OCI-LY3 (cell line): Measurements from ENCODE around the gene TPRG1.

ENCODE experiments used
- H2AFZ ChIP-seq: fragments of 200-600, 300-600 bp; shearing (Covaris generic); 2 replicates; pipeline ENCODE4 v1.6.0; 2014; ENCODE audit warnings: antibody characterized with exemption, low read depth, low read length
- H3K27ac ChIP-seq: fragments of 200-600, 300-600 bp; sonication (generic); 2 replicates; pipeline ENCODE4 v1.5.1; 2014; ENCODE audit warnings: mild to moderate bottlenecking, low read length, moderate library complexity, mixed read lengths
- H3K27me3 ChIP-seq: fragments of 200-600, 300-600 bp; sonication (generic); 2 replicates; pipeline ENCODE4 v1.6.1; 2014; ENCODE audit warnings: low read depth, low read length, mixed read lengths
- H3K36me3 ChIP-seq: fragments of 200-600, 300-600 bp; sonication (generic); replicated peaks from 2 replicates; pipeline ENCODE3; 2014; ENCODE audit warnings: low read depth, low read length, mixed read lengths
- H3K4me1 ChIP-seq: fragments of 300-600, 200-600 bp; sonication (generic); 2 replicates; pipeline ENCODE4 v1.6.1; 2014; ENCODE audit warnings: low read length, mixed read lengths
- H3K4me2 ChIP-seq: fragments of 200-600, 300-600 bp; sonication (generic); 2 replicates; pipeline ENCODE4 v1.6.1; 2014; ENCODE audit warnings: low read length, mixed read lengths
- H3K4me3 ChIP-seq: fragments of 300-600, 200-600 bp; sonication (generic); 2 replicates; pipeline ENCODE4 v1.5.1; 2014; ENCODE audit warnings: antibody characterized with exemption, mild to moderate bottlenecking, low read length, moderate library complexity
- H3K79me2 ChIP-seq: fragments of 300-600, 200-600 bp; shearing (Covaris generic); 2 replicates; pipeline ENCODE4 v1.6.1; 2014; ENCODE audit warnings: mild to moderate bottlenecking, low read length, mixed read lengths
- H3K9ac ChIP-seq: fragments of 300-600, 200-600 bp; shearing (Covaris generic); 2 replicates; pipeline ENCODE4 v1.6.0; 2014; ENCODE audit warnings: mild to moderate bottlenecking, low read length, moderate library complexity
- H3K9me3 ChIP-seq: fragments of 200-600, 300-600 bp; shearing (Covaris generic); 2 replicates; pipeline ENCODE4 v1.6.1; 2014; ENCODE audit warnings: low read length, mixed read lengths; ENCODE audit not compliant: insufficient read depth
- H4K20me1 ChIP-seq: fragments of 200-600, 300-600 bp; sonication (generic); 2 replicates; pipeline ENCODE4 v1.6.1; 2016; ENCODE audit warnings: low read length, mixed read lengths; ENCODE audit not compliant: insufficient read depth
- CTCF ChIP-seq: fragments of 200-600, 300-600 bp; sonication (generic); IDR thresholded peaks from 2 replicates; pipeline ENCODE4 v1.5.1; 2014; ENCODE audit warnings: antibody characterized with exemption, low read length, low read depth
- EZH2phosphoT487 ChIP-seq: fragments of 200-600 bp; shearing (Covaris generic); IDR thresholded peaks from 2 replicates; pipeline ENCODE4 v1.6.1; 2018; ENCODE audit warnings: antibody characterized with exemption, mixed run types, low read depth

The TPRG1 gene

GRCh38 chr3:189294649-189295048 is 122.9 kb downstream of the TPRG1 start:
- Histone ChIP-seq H2AFZ (no peak overlapping the region), H3K9me3 (no peaks in the 10 kb centered on the region), H3K4me1 (peaks cover 14% of the 10 kb centered on the region), H3K27ac (no peak overlapping the region), H3K4me2 (no peak overlapping the region), H3K36me3 (no peaks in the 10 kb centered on the region), H3K79me2 (no peaks in the 10 kb centered on the region), H3K27me3 (no peaks in the 10 kb centered on the region), H3K9ac (no peak overlapping the region), H4K20me1 (no peaks in the 10 kb centered on the region), H3K4me3 (no peak overlapping the region)
- TF ChIP-seq EZH2phosphoT487 (no peak), CTCF (no peak)

GRCh38 chr3:189295089-189295488 is 123.3 kb downstream of the TPRG1 start:
- no peaks in the 10 kb centered on the region for H4K20me1 ChIP-seq
- H3K4me3 ChIP-seq: no peak overlapping the region
- H3K4me2 ChIP-seq: no peak overlapping the region
- H3K79me2 ChIP-seq: no peaks in the 10 kb centered on the region
- TF ChIP-seq EZH2phosphoT487 (no peak), CTCF (no peak)
- H3K36me3 ChIP-seq: no peaks in the 10 kb centered on the region
- H3K4me1 ChIP-seq: peaks cover 10% of the 10 kb centered on the region
- no peaks in the 10 kb centered on the region for H3K9me3 ChIP-seq
- no peak overlapping the region for H3K9ac ChIP-seq
- H3K27ac ChIP-seq: no peak overlapping the region
- H3K27me3 ChIP-seq: no peaks in the 10 kb centered on the region
- no peak overlapping the region for H2AFZ ChIP-seq

GRCh38 chr3:189297932-189298331 is 126.2 kb downstream of the TPRG1 start:
- TF ChIP-seq EZH2phosphoT487 (no peak), CTCF (no peak)
- H3K4me1 ChIP-seq: peaks cover 7% of the 10 kb centered on the region
- H3K27me3 ChIP-seq: no peaks in the 10 kb centered on the region
- H3K9me3 ChIP-seq: no peaks in the 10 kb centered on the region
- H3K36me3 ChIP-seq: no peaks in the 10 kb centered on the region
- no peak overlapping the region for H3K27ac ChIP-seq
- H3K4me3 ChIP-seq: no peak overlapping the region
- H3K79me2 ChIP-seq: no peaks in the 10 kb centered on the region
- H3K9ac ChIP-seq: no peak overlapping the region
- no peaks in the 10 kb centered on the region for H4K20me1 ChIP-seq
- no peak overlapping the region for H2AFZ ChIP-seq
- H3K4me2 ChIP-seq: no peak overlapping the region

GRCh38 chr3:189298469-189299375 is 127.0 kb downstream of the TPRG1 start:
- Histone ChIP-seq H3K4me3 (no peak overlapping the region), H3K36me3 (no peaks in the 10 kb centered on the region), H3K9ac (no peak overlapping the region), H3K4me2 (no peak overlapping the region), H3K79me2 (no peaks in the 10 kb centered on the region), H3K27ac (no peak overlapping the region), H3K4me1 (peaks cover 2% of the 10 kb centered on the region), H4K20me1 (no peaks in the 10 kb centered on the region), H3K9me3 (no peaks in the 10 kb centered on the region), H3K27me3 (no peaks in the 10 kb centered on the region), H2AFZ (no peak overlapping the region)
- no peak for TF ChIP-seq CTCF
- no peak for TF ChIP-seq EZH2phosphoT487
